GM12892 (cell line): ENCODE data around the gene SNX5.

Experiments
- POLR2A ChIP-seq: IDR thresholded peaks from 2 replicates; pipeline ENCODE4 v1.6.1; 2011; ENCODE audit warnings: low read depth, low read length, control low read depth
- POLR2AphosphoS5 ChIP-seq: IDR thresholded peaks from 2 replicates; pipeline ENCODE4 v1.6.1; 2011; ENCODE audit warnings: low read depth, low read length, control low read depth
- TAF1 ChIP-seq: IDR thresholded peaks from 2 replicates; pipeline ENCODE4 v1.6.1; 2011; ENCODE audit warnings: low read depth, mild to moderate bottlenecking, control low read depth, low read length, borderline replicate concordance

DNA sequence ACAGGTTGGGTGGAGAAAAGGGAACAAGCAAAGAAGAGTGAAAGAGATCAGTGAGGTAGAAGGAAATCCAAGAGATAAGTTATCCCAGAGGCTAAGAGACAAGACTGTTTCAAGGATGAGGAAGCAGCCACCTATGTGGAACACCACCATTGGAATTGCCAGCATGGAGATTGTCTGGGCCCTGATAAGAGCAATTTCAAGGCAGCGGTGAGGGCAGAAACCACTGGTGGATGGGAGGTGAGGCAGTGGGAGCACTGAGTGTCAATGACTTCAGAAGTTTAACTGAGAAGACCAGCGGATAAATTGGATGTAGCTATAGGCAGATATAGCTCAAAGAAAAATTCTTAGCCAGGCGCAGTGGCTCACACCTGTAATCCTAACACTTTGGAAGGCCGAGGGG lies 56.7 kb downstream of the SNX5 start:
- TF ChIP-seq POLR2A (no peak), POLR2AphosphoS5 (no peak), TAF1 (no peak)
